NK-92 (cell line): ENCODE data around the gene SLC38A7.
"Not testable (repeated sequence)": the region's sequence is repeated elsewhere in the genome, so short reads cannot be mapped to it uniquely, and the experiment has no call there.

Experiments used
- DNase-seq: peaks from one replicate; lab custom pipeline; 2025; ENCODE audit not compliant: unreplicated experiment; lab: John Stamatoyannopoulos, UW

SLC38A7 gene

GRCh38 chr16:58637021-58637420 lies 47.5 kb downstream of the SLC38A7 start:
- DNase-seq = not testable (repeated sequence)

DNA sequence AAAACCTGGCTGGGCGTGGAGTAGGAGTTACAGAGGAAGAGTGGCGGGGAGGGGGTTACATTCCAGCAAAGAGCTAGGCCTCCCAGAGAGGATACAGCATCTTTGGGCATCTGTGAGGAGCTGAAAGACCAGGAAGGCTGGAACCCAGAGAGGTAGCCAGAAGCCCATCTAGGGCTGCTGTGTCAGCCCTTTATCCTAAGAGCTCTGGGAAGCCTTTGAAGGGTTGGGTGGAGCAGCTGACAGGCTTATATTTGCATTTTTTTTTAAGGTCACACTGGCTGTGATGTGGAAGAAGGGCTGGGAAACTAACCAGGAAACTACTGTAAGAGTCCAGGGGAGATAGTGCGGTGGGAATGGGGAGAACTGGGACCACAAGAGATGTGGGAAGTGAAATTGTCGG lies 48.1 kb downstream of the SLC38A7 start:
- DNase-seq = no peak

- DNase-seq = no peak
These were observed 49.1 kb downstream of the SLC38A7 start for GRCh38 chr16:58635502-58635901.

- DNase-seq = no peak
These were observed 50.2 kb downstream of the SLC38A7 start for GRCh38 chr16:58634265-58634802.

DNA sequence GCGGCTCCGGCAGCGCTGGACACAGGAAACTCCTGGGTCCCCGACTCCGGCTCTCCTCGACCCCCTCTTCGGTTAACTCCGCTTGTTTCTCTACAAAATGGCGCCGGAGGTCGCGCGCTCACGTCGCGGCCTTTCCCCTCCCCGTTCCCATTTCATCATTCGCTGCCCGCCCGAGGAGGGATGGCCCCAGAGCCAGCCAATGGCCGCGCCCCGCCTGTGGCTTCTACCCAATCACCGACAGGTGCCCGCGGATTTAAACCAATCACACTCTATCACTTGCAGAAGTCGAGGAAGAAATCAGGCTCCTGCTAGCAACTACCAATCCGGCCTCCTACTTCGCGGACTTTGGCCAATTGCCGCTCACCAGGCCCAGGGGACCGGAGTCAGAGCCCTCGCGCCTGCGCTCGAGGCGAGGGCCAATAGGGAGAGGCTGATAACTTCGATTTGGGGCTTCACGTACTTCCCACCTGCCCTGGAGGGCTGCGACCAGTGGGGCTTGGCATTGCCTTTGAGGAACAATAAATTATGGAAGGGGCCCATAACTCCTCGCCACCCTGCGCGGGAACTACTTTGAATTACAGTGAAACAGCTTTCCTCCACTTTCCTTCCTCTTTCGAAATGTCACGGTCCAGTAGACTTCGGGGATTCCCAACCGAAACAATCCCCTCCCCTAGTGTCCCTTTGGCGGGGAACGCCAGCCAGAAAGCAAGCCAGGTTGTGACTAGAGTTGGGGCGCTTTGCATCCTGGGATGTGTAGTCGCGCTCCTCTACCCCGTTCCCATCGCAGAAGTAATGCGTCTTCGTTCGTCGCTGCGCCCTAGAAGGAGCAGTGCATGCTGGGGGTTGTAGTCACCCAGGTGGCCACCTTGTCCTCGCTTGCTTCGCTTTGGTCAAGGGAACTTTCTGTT lies 54.6 kb downstream of the SLC38A7 start, which contains the start of gene CNOT1:
CNOT1 (minus strand) TSS at position 94 of the 908 bp plus-strand sequence. CDS start 30,489 bp downstream, outside the sequence.
- DNase-seq = peak; percentile 78

DNA sequence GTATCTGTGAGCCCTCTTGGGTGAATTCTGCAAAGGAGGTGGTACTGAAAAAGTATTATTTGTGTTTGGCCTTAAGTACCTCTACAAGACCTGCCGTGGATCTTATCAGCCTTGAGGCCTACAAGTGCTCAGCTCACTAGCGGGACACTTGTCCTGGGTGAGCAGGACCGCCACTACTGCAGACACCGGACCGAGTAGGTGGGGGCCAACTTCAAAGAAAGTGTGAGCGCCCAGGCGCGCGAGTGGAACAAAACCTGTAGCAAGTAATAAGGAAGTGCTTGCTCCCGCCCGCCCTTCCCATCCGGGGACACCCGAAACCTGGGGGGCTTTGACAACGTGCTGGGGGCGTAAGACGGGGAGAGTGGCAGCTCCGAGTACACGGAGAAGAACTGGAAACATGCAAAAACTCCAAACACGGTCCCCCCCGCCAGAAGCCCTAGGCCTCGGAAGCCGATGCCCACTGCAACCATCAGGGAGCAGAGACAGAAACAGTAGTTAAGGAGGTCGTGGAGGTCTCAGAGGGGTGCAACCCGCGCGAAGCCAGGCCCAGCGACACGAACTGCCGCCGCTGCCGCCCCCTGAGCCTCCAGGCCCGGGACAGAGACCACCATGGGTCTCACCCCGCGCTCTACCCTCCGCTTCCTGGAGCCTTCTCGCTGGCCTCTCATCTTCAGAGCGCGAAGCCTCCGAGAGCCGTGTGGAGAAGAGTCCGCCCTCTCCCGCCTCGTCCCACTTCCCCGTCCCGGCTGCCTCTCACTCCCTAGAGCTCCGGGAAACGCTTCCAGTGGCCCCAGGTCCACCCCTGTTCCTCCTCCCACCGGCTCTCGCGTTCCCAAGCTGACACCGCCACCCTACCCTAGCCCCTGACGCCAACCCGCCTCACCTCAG lies 55.5 kb downstream of the SLC38A7 start:
- DNase-seq = no peak

DNA sequence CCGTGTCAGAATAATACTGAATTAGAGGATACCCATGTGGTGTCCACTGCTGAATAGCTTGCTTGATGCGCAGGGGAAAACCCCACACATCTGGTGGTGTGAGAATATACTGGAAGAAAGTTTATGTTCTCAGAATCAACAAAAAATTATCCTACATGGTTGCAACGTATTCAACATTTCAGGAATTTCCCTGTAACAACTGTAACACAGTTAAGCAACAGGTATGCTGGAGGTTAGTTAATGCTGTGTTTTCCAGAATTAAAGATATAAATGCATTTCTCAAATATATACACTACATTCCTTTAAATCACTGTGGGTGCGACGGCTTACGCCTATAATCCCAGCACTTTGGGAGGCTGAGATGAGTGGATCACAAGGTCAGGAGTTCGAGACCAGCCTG lies 60.4 kb downstream of the SLC38A7 start:
- DNase-seq = no peak

DNA sequence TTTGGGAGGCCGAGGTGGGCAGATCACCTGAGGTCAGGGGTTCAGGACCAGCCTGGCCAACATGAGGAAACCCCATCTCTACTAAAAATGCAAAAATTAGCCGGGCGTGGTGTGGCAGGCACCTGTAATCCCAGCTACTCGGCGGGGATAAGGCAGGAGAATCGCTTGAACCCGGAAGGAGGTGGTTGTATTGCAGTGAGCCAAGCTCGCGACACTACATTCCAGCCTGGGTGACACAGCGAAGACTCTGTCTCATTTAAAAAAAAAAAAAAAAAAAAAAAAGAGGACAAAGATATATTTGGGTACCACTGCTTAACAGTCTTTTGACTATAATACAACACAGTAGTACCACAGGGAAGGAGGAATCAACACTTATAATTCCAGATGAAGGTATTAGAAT lies 64.2 kb downstream of the SLC38A7 start:
- no peak for DNase-seq

- DNase-seq = no peak
These were observed 69.3 kb downstream of the SLC38A7 start for GRCh38 chr16:58615280-58615679.
